HCT116 (cell line): Measurements from ENCODE around the gene TBC1D16. TPM values are rescaled to one million over a fixed set of nuclear protein-coding genes. Genes with fewer than 3 reads are reported as not detected.

Source experiments
- ATAC-seq: fragments of 200-7000 bp; cut with Tn5 transposase; 2 replicates; pipeline ENCODE4 v1.9.1; 2020; ENCODE audit warnings: mild to moderate bottlenecking, moderate library complexity
- BruUV-seq: library from RNA; stranded (reverse); fragments of 400-500 nt; replicated peaks from 2 replicates; lab custom pipeline; 2021; lab: Mats Ljungman, UMichigan
- CTCF ChIA-PET: fragments of 300-600 bp; sonication (Branson Sonifier 250); formaldehyde crosslinking; loops from one replicate; lab custom pipeline; 2021; ENCODE audit warnings: antibody characterized with exemption; lab: Charles Lee
- POLR2A ChIA-PET: fragments of 300-600, 350-600 bp; sonication (Branson Sonifier 250); formaldehyde crosslinking; loops from one replicate; lab custom pipeline; 2021; ENCODE audit warnings: antibody characterized with exemption; lab: Charles Lee
- RAD21 ChIA-PET, 2 experiments: fragments of 300-600 bp; sonication (Branson Sonifier 250); formaldehyde crosslinking; loops; one replicate each; lab custom pipeline; 2023; ENCODE audit warnings: low total read pairs in 2 of 2; ENCODE audit not compliant: uncharacterized antibody in 2 of 2, unreplicated experiment in 2 of 2, low non-redundant PET in 1 of 2; lab: Charles Lee
- DNase-seq: peaks from one replicate; pipeline ENCODE4 v3.0.0-alpha.2; 2010; ENCODE audit warnings: low read depth, low spot score
- H2AFZ ChIP-seq: fragments of 200-600 bp; shearing (Covaris generic), sonication (generic); 2 replicates; pipeline ENCODE4 v1.6.1; 2017; ENCODE audit warnings: low read depth, mixed run types, mixed read lengths, antibody characterized with exemption, low read length; ENCODE audit not compliant: poor library complexity, severe bottlenecking
- H3K27ac ChIP-seq: 2 replicates; pipeline ENCODE4 v1.5.1; 2012; ENCODE audit warnings: low read depth, low read length
- H3K27me3 ChIP-seq: fragments of 200-600 bp; sonication (generic); 2 replicates; pipeline ENCODE4 v1.6.1; 2016; ENCODE audit warnings: mixed run types, low read length, mixed read lengths; ENCODE audit not compliant: insufficient read depth
- H3K36me3 ChIP-seq, 2 experiments: fragments of 200-500 bp in 1 of 2; fragments of 200-600 bp in 1 of 2; sonication (Bioruptor generic) in 1 of 2; sonication (generic) in 1 of 2; 2 replicates each; pipeline versions ENCODE4 v1.5.1 to v1.6.1; 2014 to 2016; ENCODE audit warnings: low read length in 2 of 2, inconsistent platforms in 1 of 2, mixed read lengths in 1 of 2, mixed run types in 1 of 2; ENCODE audit not compliant: insufficient read depth in 2 of 2, control insufficient read depth in 1 of 2
- H3K4me1 ChIP-seq, 2 experiments: fragments of 200-600 bp in 1 of 2; sonication (generic) in 1 of 2; 2 replicates each; pipeline versions ENCODE4 v1.5.1 to v1.6.1; 2012 to 2017; ENCODE audit warnings: low read length in 2 of 2, inconsistent platforms in 1 of 2, mild to moderate bottlenecking in 1 of 2, mixed read lengths in 1 of 2, mixed run types in 1 of 2, moderate library complexity in 1 of 2; ENCODE audit not compliant: insufficient read depth in 2 of 2, control insufficient read depth in 1 of 2
- H3K4me2 ChIP-seq: fragments of 200-600 bp; sonication (generic); 2 replicates; pipeline ENCODE4 v1.6.1; 2017; ENCODE audit warnings: mixed run types, low read length, mixed read lengths
- H3K4me3 ChIP-seq, 2 experiments: fragments of 200-600 bp in 1 of 2; sonication (generic) in 1 of 2; replicated peaks in 1 of 2; 2 replicates each; pipeline ENCODE4 v1.5.1; 2011 to 2016; ENCODE audit warnings: low read length in 2 of 2, control low read depth in 1 of 2, low read depth in 1 of 2, mild to moderate bottlenecking in 1 of 2, mixed read lengths in 1 of 2, mixed run types in 1 of 2
- H3K79me2 ChIP-seq: fragments of 200-600 bp; sonication (generic); 2 replicates; pipeline ENCODE4 v1.6.1; 2017; ENCODE audit warnings: mild to moderate bottlenecking, mixed run types, low read length, moderate library complexity, mixed read lengths; ENCODE audit not compliant: insufficient read depth
- H3K9ac ChIP-seq: fragments of 200-600 bp; sonication (generic); 2 replicates; pipeline ENCODE4 v1.6.1; 2016; ENCODE audit warnings: low read length, mixed read lengths
- H3K9me2 ChIP-seq: fragments of 200-600 bp; sonication (generic), shearing (Covaris generic); 2 replicates; pipeline ENCODE4 v1.6.1; 2017; ENCODE audit warnings: mixed run types, mild to moderate bottlenecking, moderate library complexity; ENCODE audit not compliant: insufficient read depth
- H3K9me3 ChIP-seq, 2 experiments: fragments of 200-500 bp in 1 of 2; fragments of 200-600 bp in 1 of 2; sonication (Bioruptor generic) in 1 of 2; sonication (generic) in 1 of 2; 2 replicates each; pipeline ENCODE4 v1.6.1; 2014 to 2017; ENCODE audit warnings: low read length in 2 of 2, mixed read lengths in 2 of 2, inconsistent platforms in 1 of 2, low read depth in 1 of 2, mild to moderate bottlenecking in 1 of 2, mixed run types in 1 of 2, moderate library complexity in 1 of 2; ENCODE audit not compliant: control insufficient read depth in 1 of 2, insufficient read depth in 1 of 2
- H4K20me1 ChIP-seq: fragments of 200-600 bp; sonication (generic), shearing (Covaris generic); 2 replicates; pipeline ENCODE4 v1.6.1; 2017; ENCODE audit warnings: mixed run types, mild to moderate bottlenecking, moderate library complexity; ENCODE audit not compliant: insufficient read depth
- ATF3 ChIP-seq: IDR thresholded peaks from 2 replicates; pipeline ENCODE4 v1.6.1; 2012
- CBX3 ChIP-seq: IDR thresholded peaks from 2 replicates; pipeline ENCODE4 v1.6.1; 2012; ENCODE audit warnings: low read depth
- CEBPB ChIP-seq: IDR thresholded peaks from 2 replicates; pipeline ENCODE4 v1.6.1; 2012; ENCODE audit warnings: low read depth
- EGR1 ChIP-seq: IDR thresholded peaks from 2 replicates; pipeline ENCODE4 v1.6.1; 2012; ENCODE audit warnings: low read depth
- EZH2 ChIP-seq: fragments of 200-600 bp; sonication (generic); IDR thresholded peaks from 2 replicates; pipeline ENCODE4 v1.6.1; 2017; ENCODE audit warnings: antibody characterized with exemption, mixed run types
- EZH2phosphoT487 ChIP-seq: fragments of 200-600 bp; IDR thresholded peaks from 2 replicates; pipeline ENCODE4 v1.6.1; 2018; ENCODE audit warnings: antibody characterized with exemption, borderline replicate concordance
- FOSL1 ChIP-seq: IDR thresholded peaks from 2 replicates; pipeline ENCODE4 v1.6.1; 2012; ENCODE audit warnings: low read depth
- JUND ChIP-seq: IDR thresholded peaks from 2 replicates; pipeline ENCODE4 v1.6.1; 2012
- MAX ChIP-seq: IDR thresholded peaks from 2 replicates; pipeline ENCODE4 v1.6.1; 2012
- POLR2A ChIP-seq: IDR thresholded peaks from 2 replicates; pipeline ENCODE4 v1.7.0; 2011; ENCODE audit warnings: borderline replicate concordance; ENCODE audit not compliant: insufficient read depth, insufficient read length; ENCODE audit errors: extremely low read depth
- POLR2AphosphoS5 ChIP-seq: IDR thresholded peaks from 2 replicates; pipeline ENCODE4 v1.6.1; 2011; ENCODE audit warnings: mild to moderate bottlenecking, low read depth, low read length, moderate library complexity
- RAD21 ChIP-seq: IDR thresholded peaks from 2 replicates; pipeline ENCODE4 v1.6.1; 2012; ENCODE audit warnings: low read depth, mild to moderate bottlenecking
- SIN3A ChIP-seq: IDR thresholded peaks from 2 replicates; pipeline ENCODE4 v1.6.1; 2012; ENCODE audit warnings: low read depth
- SRF ChIP-seq: IDR thresholded peaks from 2 replicates; pipeline ENCODE4 v1.6.1; 2012; ENCODE audit warnings: low read depth
- TCF7L2 ChIP-seq: IDR thresholded peaks from 2 replicates; pipeline ENCODE4 v1.7.0; 2011; ENCODE audit warnings: borderline replicate concordance, inconsistent platforms; ENCODE audit not compliant: insufficient read depth, insufficient read length; ENCODE audit errors: extremely low read depth
- YY1 ChIP-seq: IDR thresholded peaks from 2 replicates; pipeline ENCODE4 v1.6.1; 2011; ENCODE audit warnings: low read length, low read depth, moderate library complexity, mild to moderate bottlenecking; ENCODE audit not compliant: insufficient replicate concordance; ENCODE audit errors: extremely low read depth
- ZFX ChIP-seq: fragments of 450-650 bp; IDR thresholded peaks from 2 replicates; pipeline ENCODE4 v1.6.1; 2017
- ZNF274 ChIP-seq: fragments of 200-500 bp; sonication (Bioruptor generic); IDR thresholded peaks from 2 replicates; pipeline ENCODE4 v1.6.1; 2014; ENCODE audit warnings: mild to moderate bottlenecking, low read depth, low read length, inconsistent platforms
- intact Hi-C: fragments of 100-400 bp; cut with micrococcal nuclease; formaldehyde crosslinking; loops from 2 replicates; pipeline ENCODE4 v1.10.0; 2022
- total RNA-seq: library from RNA; stranded (reverse); gene quantifications from one replicate; pipeline ENCODE4 v1.2.1, GENCODE V29; 2021; ENCODE audit not compliant: unreplicated experiment
- TF ChIP-seq, protein P1 (sequence below), 3 experiments: fragments of 200-600 bp in 1 of 3; sonication (generic) in 1 of 3; IDR thresholded peaks in 2 of 3; conservative IDR thresholded peaks in 1 of 3; 2 replicates each; pipeline ENCODE4 v1.5.1; 2012 to 2017; ENCODE audit warnings: low read depth in 2 of 3, low read length in 2 of 3, antibody characterized with exemption in 1 of 3, borderline replicate concordance in 1 of 3, control low read depth in 1 of 3, mild to moderate bottlenecking in 1 of 3, mixed read lengths in 1 of 3, mixed run types in 1 of 3, moderate library complexity in 1 of 3; ENCODE audit not compliant: insufficient read depth in 1 of 3
- TF ChIP-seq, protein P2 (sequence below): IDR thresholded peaks from 2 replicates; pipeline ENCODE4 v1.6.1; 2012; ENCODE audit warnings: low read depth

TBC1D16 gene
- total RNA-seq, 1 experiment from 2014 or later, result 31.1 TPM

GRCh38 chr17:80080081-80080480, 44.4 kb upstream of the TBC1D16 start:
- H2AFZ ChIP-seq, result no peak overlapping the region
- no peaks in the 10 kb centered on the region for H4K20me1 ChIP-seq
- ChIA-PET RAD21 (no interaction called here), POLR2A (no interaction called here), CTCF (no interaction called here)
- intact Hi-C loops, result no loop called here
- H3K27me3 ChIP-seq, result no peaks in the 10 kb centered on the region
- no peak overlapping the region for H3K4me3 ChIP-seq
- no peak for DNase-seq
- no peak for TF ChIP-seq YY1
- TF ChIP-seq RAD21, result no peak
- no peak for TF ChIP-seq SRF
- TF ChIP-seq ZNF274, result no peak
- TF ChIP-seq FOSL1, result no peak
- TF ChIP-seq EZH2, result no peak
- TF ChIP-seq CBX3, result no peak
- no peak for TF ChIP-seq ATF3
- no peak for TF ChIP-seq CEBPB
- TF ChIP-seq, protein P1, sequence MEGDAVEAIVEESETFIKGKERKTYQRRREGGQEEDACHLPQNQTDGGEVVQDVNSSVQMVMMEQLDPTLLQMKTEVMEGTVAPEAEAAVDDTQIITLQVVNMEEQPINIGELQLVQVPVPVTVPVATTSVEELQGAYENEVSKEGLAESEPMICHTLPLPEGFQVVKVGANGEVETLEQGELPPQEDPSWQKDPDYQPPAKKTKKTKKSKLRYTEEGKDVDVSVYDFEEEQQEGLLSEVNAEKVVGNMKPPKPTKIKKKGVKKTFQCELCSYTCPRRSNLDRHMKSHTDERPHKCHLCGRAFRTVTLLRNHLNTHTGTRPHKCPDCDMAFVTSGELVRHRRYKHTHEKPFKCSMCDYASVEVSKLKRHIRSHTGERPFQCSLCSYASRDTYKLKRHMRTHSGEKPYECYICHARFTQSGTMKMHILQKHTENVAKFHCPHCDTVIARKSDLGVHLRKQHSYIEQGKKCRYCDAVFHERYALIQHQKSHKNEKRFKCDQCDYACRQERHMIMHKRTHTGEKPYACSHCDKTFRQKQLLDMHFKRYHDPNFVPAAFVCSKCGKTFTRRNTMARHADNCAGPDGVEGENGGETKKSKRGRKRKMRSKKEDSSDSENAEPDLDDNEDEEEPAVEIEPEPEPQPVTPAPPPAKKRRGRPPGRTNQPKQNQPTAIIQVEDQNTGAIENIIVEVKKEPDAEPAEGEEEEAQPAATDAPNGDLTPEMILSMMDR (IDR thresholded peaks at IDR 0.05 in 2 of 3, conservative IDR thresholded peaks at IDR 0.05 in 1 of 3; ENCODE audit: borderline replicate concordance in 1 of 3, insufficient read depth in 1 of 3, low read depth in 2 of 3, low read length in 2 of 3), result no peak
- no peak for TF ChIP-seq POLR2AphosphoS5
- no peak for TF ChIP-seq MAX
- no peak for TF ChIP-seq EGR1
- TF ChIP-seq POLR2A, result no peak
- no peak for TF ChIP-seq TCF7L2
- no peak for TF ChIP-seq SIN3A
- TF ChIP-seq, protein P2, sequence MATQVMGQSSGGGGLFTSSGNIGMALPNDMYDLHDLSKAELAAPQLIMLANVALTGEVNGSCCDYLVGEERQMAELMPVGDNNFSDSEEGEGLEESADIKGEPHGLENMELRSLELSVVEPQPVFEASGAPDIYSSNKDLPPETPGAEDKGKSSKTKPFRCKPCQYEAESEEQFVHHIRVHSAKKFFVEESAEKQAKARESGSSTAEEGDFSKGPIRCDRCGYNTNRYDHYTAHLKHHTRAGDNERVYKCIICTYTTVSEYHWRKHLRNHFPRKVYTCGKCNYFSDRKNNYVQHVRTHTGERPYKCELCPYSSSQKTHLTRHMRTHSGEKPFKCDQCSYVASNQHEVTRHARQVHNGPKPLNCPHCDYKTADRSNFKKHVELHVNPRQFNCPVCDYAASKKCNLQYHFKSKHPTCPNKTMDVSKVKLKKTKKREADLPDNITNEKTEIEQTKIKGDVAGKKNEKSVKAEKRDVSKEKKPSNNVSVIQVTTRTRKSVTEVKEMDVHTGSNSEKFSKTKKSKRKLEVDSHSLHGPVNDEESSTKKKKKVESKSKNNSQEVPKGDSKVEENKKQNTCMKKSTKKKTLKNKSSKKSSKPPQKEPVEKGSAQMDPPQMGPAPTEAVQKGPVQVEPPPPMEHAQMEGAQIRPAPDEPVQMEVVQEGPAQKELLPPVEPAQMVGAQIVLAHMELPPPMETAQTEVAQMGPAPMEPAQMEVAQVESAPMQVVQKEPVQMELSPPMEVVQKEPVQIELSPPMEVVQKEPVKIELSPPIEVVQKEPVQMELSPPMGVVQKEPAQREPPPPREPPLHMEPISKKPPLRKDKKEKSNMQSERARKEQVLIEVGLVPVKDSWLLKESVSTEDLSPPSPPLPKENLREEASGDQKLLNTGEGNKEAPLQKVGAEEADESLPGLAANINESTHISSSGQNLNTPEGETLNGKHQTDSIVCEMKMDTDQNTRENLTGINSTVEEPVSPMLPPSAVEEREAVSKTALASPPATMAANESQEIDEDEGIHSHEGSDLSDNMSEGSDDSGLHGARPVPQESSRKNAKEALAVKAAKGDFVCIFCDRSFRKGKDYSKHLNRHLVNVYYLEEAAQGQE, result no peak
- TF ChIP-seq JUND, result no peak
- no peak for TF ChIP-seq EZH2phosphoT487
- no peak for TF ChIP-seq ZFX
- peaks cover 0 to 9% of the 10 kb centered on the region in 2 experiments; a peak in 2 of 4 replicates for H3K4me1 ChIP-seq
- H3K36me3 ChIP-seq, result no peaks in the 10 kb centered on the region
- H3K4me2 ChIP-seq, result no peak overlapping the region
- no peak overlapping the region for H3K9ac ChIP-seq
- BruUV-seq, result no TSS peak
- no peak overlapping the region for H3K27ac ChIP-seq
- H3K9me2 ChIP-seq, result no peaks in the 10 kb centered on the region
- no peaks in the 10 kb centered on the region for H3K79me2 ChIP-seq
- H3K9me3 ChIP-seq, result no peaks in the 10 kb centered on the region
- no peak for ATAC-seq
